ENCODE data around the gene KIAA1217.

KIAA1217 gene

GRCh38 chr10:24432478-24433416, 223.8 kb downstream of the KIAA1217 start:
- DNase-seq (ENCODE audit: low spot score): no peak
- TF ChIP-seq CTCF (IDR thresholded peaks at IDR 0.05; ENCODE audit: extremely low read depth, missing control alignments): no peak

GRCh38 chr10:24433705-24434104, 224.8 kb downstream of the KIAA1217 start:
- DNase-seq (ENCODE audit: low spot score): no peak
- no peak for TF ChIP-seq CTCF (IDR thresholded peaks at IDR 0.05; ENCODE audit: extremely low read depth, missing control alignments)

GRCh38 chr10:24434961-24435360, 226.0 kb downstream of the KIAA1217 start:
- DNase-seq (ENCODE audit: low spot score): no peak
- TF ChIP-seq CTCF (IDR thresholded peaks at IDR 0.05; ENCODE audit: extremely low read depth, missing control alignments): no peak

- TF ChIP-seq CTCF (IDR thresholded peaks at IDR 0.05; ENCODE audit: extremely low read depth, missing control alignments): no peak
- no peak for DNase-seq (ENCODE audit: low spot score)
Measured at GRCh38 chr10:24435374-24435773, 226.4 kb downstream of the KIAA1217 start.

GRCh38 chr10:24437302-24437701, 228.4 kb downstream of the KIAA1217 start:
- no peak for DNase-seq (ENCODE audit: low spot score)
- TF ChIP-seq CTCF (IDR thresholded peaks at IDR 0.05; ENCODE audit: extremely low read depth, missing control alignments): no peak

- no peak for DNase-seq (ENCODE audit: low spot score)
- TF ChIP-seq CTCF (IDR thresholded peaks at IDR 0.05; ENCODE audit: extremely low read depth, missing control alignments): no peak
Measured at GRCh38 chr10:24438800-24439199, 229.9 kb downstream of the KIAA1217 start.

- no peak for DNase-seq (ENCODE audit: low spot score)
- no peak for TF ChIP-seq CTCF (IDR thresholded peaks at IDR 0.05; ENCODE audit: extremely low read depth, missing control alignments)
Measured at GRCh38 chr10:24439935-24440334, 231.0 kb downstream of the KIAA1217 start.

All from GM20000 (cell line).